Measurements from ENCODE around the gene RAB40C. TPM values are rescaled to one million over a fixed set of nuclear protein-coding genes. Genes with fewer than 3 reads are reported as not detected.
A peak's percentile ranks its signal among the peaks of the same experiment; 100 is the strongest.

Gene RAB40C
- total RNA-seq, 3 donors from 2014 or later = 31.2 to 51.0 (median 40.1) TPM

DNA sequence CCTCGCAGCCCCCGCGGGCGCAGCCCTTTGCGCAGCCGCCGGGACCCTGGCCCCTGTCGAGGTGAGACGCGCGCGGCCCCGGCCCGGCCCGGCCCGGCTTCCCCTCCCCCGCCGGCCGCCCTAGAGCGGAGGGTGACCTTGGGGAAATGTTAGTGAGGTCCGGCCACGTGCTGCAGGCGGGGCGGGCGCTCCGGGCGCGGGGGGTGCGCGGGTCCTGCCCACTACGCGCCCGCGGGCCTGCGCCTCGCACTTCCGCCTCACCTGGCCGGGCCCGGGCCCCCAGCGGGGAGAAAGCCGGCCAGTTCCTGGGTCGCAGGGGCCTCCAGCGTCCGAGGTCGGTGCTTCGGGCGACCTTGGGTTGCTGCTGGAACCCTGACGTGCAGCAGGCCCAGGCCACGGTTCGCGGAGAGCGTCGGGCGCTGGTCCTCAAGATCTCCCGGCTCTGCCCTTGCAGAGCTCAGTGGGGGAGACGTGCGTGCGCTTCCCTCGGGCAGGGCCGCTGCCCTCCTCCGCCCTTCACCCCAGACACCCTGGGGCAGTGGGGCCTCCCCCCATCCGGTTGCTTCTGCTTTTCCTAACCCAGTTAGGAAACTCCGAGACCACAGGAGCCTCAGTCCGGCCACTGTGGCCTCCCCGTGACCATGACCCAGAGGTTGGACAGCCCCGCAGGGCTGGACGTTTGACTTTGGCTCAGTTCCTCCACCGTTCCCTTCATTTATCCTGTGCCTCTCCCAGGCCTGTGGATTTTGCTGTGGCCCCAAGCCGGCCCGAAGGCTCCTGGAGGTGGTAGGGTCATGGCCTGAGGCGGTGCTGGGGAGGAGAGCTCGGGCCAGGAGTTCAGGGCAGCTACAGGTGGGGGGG, 52.6 kb downstream of the RAB40C start:
- intact Hi-C loops (cut with DNase I, micrococcal nuclease) = no loop called here
- DNase-seq = peak; percentile 84 to 89 (median 87)
- Histone ChIP-seq H3K9me3 (no peaks in the 10 kb centered on the region), H3K4me3 (peak overlapping the region; percentile 75), H3K4me1 (ENCODE audit: low read depth) (peaks cover 44% of the 10 kb centered on the region), H3K36me3 (ENCODE audit: low read depth) (peaks cover 3% of the 10 kb centered on the region)
- peak; percentile 64 for ATAC-seq
- TF ChIP-seq, protein P1, sequence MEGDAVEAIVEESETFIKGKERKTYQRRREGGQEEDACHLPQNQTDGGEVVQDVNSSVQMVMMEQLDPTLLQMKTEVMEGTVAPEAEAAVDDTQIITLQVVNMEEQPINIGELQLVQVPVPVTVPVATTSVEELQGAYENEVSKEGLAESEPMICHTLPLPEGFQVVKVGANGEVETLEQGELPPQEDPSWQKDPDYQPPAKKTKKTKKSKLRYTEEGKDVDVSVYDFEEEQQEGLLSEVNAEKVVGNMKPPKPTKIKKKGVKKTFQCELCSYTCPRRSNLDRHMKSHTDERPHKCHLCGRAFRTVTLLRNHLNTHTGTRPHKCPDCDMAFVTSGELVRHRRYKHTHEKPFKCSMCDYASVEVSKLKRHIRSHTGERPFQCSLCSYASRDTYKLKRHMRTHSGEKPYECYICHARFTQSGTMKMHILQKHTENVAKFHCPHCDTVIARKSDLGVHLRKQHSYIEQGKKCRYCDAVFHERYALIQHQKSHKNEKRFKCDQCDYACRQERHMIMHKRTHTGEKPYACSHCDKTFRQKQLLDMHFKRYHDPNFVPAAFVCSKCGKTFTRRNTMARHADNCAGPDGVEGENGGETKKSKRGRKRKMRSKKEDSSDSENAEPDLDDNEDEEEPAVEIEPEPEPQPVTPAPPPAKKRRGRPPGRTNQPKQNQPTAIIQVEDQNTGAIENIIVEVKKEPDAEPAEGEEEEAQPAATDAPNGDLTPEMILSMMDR (IDR thresholded peaks at IDR 0.05) = no peak

DNA sequence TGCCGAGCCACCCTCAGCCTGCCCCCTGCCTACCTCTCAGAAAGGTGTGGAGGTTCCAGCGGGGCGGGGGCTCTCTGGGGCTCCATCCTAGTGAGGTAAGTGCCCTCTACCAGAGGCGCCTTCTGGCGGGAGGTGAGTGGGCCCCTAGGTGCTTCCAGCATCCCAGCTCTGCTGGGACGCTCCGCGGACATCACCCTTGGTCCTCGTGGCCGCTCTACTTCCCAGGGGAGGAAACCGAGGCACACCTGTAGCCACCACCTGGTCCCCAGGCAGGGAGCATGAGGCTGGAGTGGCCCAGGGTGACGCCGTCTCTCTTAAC, 53.1 kb downstream of the RAB40C start:
- peaks cover 3% of the 10 kb centered on the region for H3K36me3 ChIP-seq (ENCODE audit: low read depth)
- TF ChIP-seq, protein P1 (IDR thresholded peaks at IDR 0.05) = no peak
- H3K4me3 ChIP-seq = no peak overlapping the region
- H3K4me1 ChIP-seq (ENCODE audit: low read depth) = peaks cover 47% of the 10 kb centered on the region
- no peak for ATAC-seq
- no peaks in the 10 kb centered on the region for H3K9me3 ChIP-seq
- peak in 1 of 3 donors; percentile 37 for DNase-seq
- intact Hi-C loops (cut with DNase I, micrococcal nuclease) = no loop called here

DNA sequence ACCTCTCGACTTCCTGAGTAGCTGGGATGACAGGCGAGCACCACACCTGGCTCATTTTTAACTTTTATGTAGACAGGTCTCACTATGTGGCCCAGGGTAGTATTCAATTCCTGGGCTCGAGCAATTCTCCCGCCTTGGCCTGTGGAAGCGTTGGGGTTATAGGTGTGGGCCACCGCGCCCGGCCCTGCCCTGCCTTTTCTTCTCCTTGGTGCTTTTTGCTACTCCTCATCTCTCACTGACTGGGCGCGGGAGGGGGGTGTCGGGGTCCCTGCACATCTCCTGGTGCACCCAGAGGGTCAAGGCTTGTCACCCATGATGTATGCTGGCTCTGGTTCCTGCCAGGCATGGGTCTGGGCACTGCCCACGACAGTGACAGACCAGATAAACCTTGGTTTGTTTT, 54.7 kb downstream of the RAB40C start:
- Histone ChIP-seq H3K36me3 (ENCODE audit: low read depth) (peaks cover 3% of the 10 kb centered on the region), H3K4me1 (ENCODE audit: low read depth) (peaks cover 53% of the 10 kb centered on the region), H3K4me3 (no peak overlapping the region), H3K9me3 (no peaks in the 10 kb centered on the region)
- TF ChIP-seq, protein P1 (IDR thresholded peaks at IDR 0.05) = no peak
- ATAC-seq (no peak), DNase-seq (no peak)
- intact Hi-C loops (cut with DNase I, micrococcal nuclease) = no loop called here

DNA sequence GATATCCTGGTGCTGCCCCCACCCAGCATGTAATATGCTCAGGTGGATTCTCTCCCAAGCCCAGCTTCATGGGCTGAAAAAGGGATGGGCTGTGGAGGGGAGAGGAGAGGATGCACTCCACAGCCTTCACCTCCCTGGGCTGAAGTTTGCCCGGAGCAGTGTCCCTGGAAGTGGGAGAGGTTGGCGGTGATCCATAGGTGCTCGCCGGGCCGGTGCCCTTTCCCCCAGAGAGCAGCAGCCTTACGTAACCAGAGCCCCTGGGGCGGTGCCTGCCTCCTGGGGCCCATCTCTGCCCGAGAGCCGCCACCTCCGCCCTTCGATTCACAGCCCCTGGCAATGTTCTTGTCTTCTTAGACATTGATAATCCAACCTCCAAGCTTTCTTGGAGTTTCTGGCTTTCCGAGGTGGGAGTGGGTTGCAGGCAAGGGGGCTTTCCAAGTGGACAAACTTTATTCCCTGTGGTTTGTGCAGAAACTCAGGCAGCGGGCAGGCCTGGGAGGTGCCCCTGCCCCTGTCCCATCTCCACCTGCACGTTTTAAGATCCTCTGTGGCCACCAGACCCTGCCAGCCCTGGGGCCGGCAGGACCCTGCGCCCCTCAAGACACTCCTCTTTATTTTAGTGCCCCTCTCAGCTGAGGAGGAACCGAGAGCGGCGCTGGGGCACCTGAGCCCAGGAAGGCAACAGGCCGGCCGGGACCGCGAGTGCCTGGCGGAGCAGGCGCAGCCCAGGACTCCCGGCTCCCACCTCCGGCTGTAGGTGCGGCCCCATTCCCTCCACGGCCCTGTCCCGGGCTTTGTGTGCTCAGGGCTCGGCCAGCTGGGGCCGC, 56.2 kb downstream of the RAB40C start:
- ATAC-seq (peak; percentile 47), DNase-seq (peak; percentile 57 to 89 (median 76))
- Histone ChIP-seq H3K9me3 (no peaks in the 10 kb centered on the region), H3K36me3 (ENCODE audit: low read depth) (peaks cover 3% of the 10 kb centered on the region), H3K4me1 (ENCODE audit: low read depth) (peaks cover 60% of the 10 kb centered on the region), H3K4me3 (no peak overlapping the region)
- TF ChIP-seq, protein P1 (IDR thresholded peaks at IDR 0.05) = no peak
- intact Hi-C loops (cut with DNase I, micrococcal nuclease) = no loop called here

DNA sequence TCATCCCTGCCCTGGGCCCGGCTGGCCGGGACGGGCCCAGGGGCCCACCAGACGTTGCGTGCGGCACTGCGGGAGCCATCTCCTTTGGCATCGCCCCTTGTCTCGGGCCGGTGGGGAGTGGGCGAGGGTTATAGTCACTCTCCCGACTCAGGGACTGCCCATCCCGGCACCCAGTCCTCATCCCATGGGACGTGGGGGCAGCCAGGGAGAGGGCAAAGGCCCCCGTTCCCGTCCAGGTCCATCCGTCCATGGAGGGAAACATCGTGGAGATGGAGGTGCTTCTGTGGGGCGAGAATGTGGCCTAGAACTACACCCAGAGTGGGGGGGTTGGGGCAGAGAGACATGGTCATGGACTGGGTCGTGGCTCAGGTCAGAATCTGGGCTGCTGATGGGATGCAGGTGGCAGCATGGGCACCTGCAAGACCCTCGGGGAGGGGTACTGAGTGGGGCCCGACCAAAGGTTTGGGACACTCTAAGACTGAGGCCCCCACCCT, 56.9 kb downstream of the RAB40C start:
- Histone ChIP-seq H3K36me3 (ENCODE audit: low read depth) (peaks cover under 1% of the 10 kb centered on the region), H3K4me1 (ENCODE audit: low read depth) (peaks cover 60% of the 10 kb centered on the region), H3K4me3 (no peak overlapping the region), H3K9me3 (no peaks in the 10 kb centered on the region)
- DNase-seq (no peak), ATAC-seq (no peak)
- TF ChIP-seq, protein P1 (IDR thresholded peaks at IDR 0.05) = no peak
- intact Hi-C loops (cut with DNase I, micrococcal nuclease) = no loop called here
